Spleen (tissue), 7 donors: ENCODE data around the gene CDC42BPB.

Experiments
- CTCF ChIP-seq, 11 experiments: fragments of 200-600 bp in 7 of 11; fragments of 450-650 bp in 4 of 11; sonication (generic) in 4 of 11; IDR thresholded peaks in 8 of 11; conservative IDR thresholded peaks in 3 of 11; 1 replicate in 7 of 11; 2 replicates in 4 of 11; pipeline versions ENCODE4 v1.4.0 to v1.8.0; 2016 to 2021; ENCODE audit warnings: antibody characterized with exemption in 11 of 11, inconsistent platforms in 4 of 11, mild to moderate bottlenecking in 1 of 11
- POLR2A ChIP-seq, 3 donors: fragments of 450-650 bp; IDR thresholded peaks; one replicate each; pipeline ENCODE4 v1.5.1; 2017; ENCODE audit warnings: antibody characterized with exemption in 3 of 3, mild to moderate bottlenecking in 1 of 3
- donor health status: DM: no; HTN: no; CAD: no; lungs with moderate emphysema.
- donor health status: DM: no; HTN: no; CAD: no.
- donor health status: DM: no; HTN: no; CAD: no.

- TF ChIP-seq CTCF (IDR thresholded peaks at IDR 0.05 in 8 of 11, conservative IDR thresholded peaks at IDR 0.05 in 3 of 11) (no peak), POLR2A (IDR thresholded peaks at IDR 0.05) (no peak)
These were observed 42.5 kb upstream of the CDC42BPB start for GRCh38 chr14:103099733-103100280.
